Hepatocyte (in vitro differentiated cells): ENCODE data around the gene DSG1. TPM values are rescaled to one million over a fixed set of nuclear protein-coding genes. Genes with fewer than 3 reads are reported as not detected.

Experiments
- DNase-seq: peaks from one replicate; pipeline ENCODE4 v3.0.0-alpha.2; 2016; ENCODE audit warnings: low spot score
- H2AFZ ChIP-seq: fragments of 200-600 bp; sonication (generic); 2 replicates; pipeline ENCODE4 v1.6.0; 2016; ENCODE audit warnings: antibody characterized with exemption, mild to moderate bottlenecking
- H3K27ac ChIP-seq: fragments of 200-600 bp; sonication (generic); 2 replicates; pipeline ENCODE4 v1.5.1; 2016; ENCODE audit warnings: mild to moderate bottlenecking
- H3K27me3 ChIP-seq: fragments of 200-600 bp; sonication (generic); 2 replicates; pipeline ENCODE4 v1.6.1; 2016
- H3K36me3 ChIP-seq: fragments of 200-600 bp; sonication (generic); replicated peaks from 2 replicates; pipeline ENCODE4 v1.5.1; 2016; ENCODE audit warnings: low read depth; ENCODE audit not compliant: insufficient read depth
- H3K4me1 ChIP-seq: fragments of 200-600 bp; sonication (generic); 2 replicates; pipeline ENCODE4 v1.5.1; 2016; ENCODE audit warnings: mild to moderate bottlenecking, moderate library complexity; ENCODE audit not compliant: insufficient read depth
- H3K4me2 ChIP-seq: fragments of 200-600 bp; sonication (generic); 2 replicates; pipeline ENCODE4 v1.6.0; 2016
- H3K4me3 ChIP-seq: fragments of 200-600 bp; sonication (generic); 2 replicates; pipeline ENCODE4 v1.5.1; 2016; ENCODE audit warnings: mild to moderate bottlenecking
- H3K79me2 ChIP-seq: fragments of 200-600 bp; sonication (generic); 2 replicates; pipeline ENCODE4 v1.6.0; 2017; ENCODE audit warnings: mild to moderate bottlenecking
- H3K9me2 ChIP-seq: fragments of 200-600 bp; sonication (generic); replicated peaks from 2 replicates; pipeline ENCODE4 v1.6.0; 2017; ENCODE audit warnings: mild to moderate bottlenecking; ENCODE audit not compliant: insufficient read depth
- H3K9me3 ChIP-seq: fragments of 200-600 bp; sonication (generic); 2 replicates; pipeline ENCODE4 v1.5.1; 2016; ENCODE audit warnings: low read depth, mild to moderate bottlenecking
- H4K20me1 ChIP-seq: fragments of 200-600 bp; sonication (generic); 2 replicates; pipeline ENCODE4 v1.6.0; 2016; ENCODE audit warnings: mild to moderate bottlenecking; ENCODE audit not compliant: insufficient read depth, poor library complexity, severe bottlenecking
- EZH2 ChIP-seq: fragments of 200-600 bp; sonication (generic); IDR thresholded peaks from 2 replicates; pipeline ENCODE4 v1.6.1; 2016; ENCODE audit warnings: antibody characterized with exemption, mild to moderate bottlenecking, borderline replicate concordance
- EZH2phosphoT487 ChIP-seq: fragments of 200-600 bp; sonication (generic); IDR thresholded peaks from one replicate; pipeline ENCODE4 v1.6.1; 2018; ENCODE audit warnings: antibody characterized with exemption, mild to moderate bottlenecking, low read depth, moderate library complexity; ENCODE audit not compliant: unreplicated experiment, severe bottlenecking
- WGBS: methylation state at CpG from one replicate; pipeline ENCODE4 v1.1.6; 2016; ENCODE audit warnings: low lambda C conversion rate; ENCODE audit errors: missing lambda C conversion rate; 5-methylcytosine and 5-hydroxymethylcytosine counted together
- polyA plus RNA-seq: library from polyadenylated mRNA; unstranded; fragments of >200 nt; fragmentation: Nextera tagmentation; extraction: Ambion mirVana; gene quantifications from 2 replicates; pipeline ENCODE4 v1.2.1, GENCODE V29; 2016
- total RNA-seq: library from RNA; depleted of rRNA; stranded (reverse); fragments of >200 nt; gene quantifications from 2 replicates; pipeline ENCODE4 v1.2.3, GENCODE V29; 2014
- TF ChIP-seq, protein P1 (sequence below): fragments of 200-600 bp; sonication (generic); IDR thresholded peaks from 2 replicates; pipeline ENCODE4 v1.5.1; 2016; ENCODE audit warnings: antibody characterized with exemption, mild to moderate bottlenecking; ENCODE audit not compliant: poor library complexity

DSG1 gene
- total RNA-seq (0.70 and 0.76 TPM in 2 replicates), polyA plus RNA-seq (0.10 and 0.65 TPM in 2 replicates)

DNA sequence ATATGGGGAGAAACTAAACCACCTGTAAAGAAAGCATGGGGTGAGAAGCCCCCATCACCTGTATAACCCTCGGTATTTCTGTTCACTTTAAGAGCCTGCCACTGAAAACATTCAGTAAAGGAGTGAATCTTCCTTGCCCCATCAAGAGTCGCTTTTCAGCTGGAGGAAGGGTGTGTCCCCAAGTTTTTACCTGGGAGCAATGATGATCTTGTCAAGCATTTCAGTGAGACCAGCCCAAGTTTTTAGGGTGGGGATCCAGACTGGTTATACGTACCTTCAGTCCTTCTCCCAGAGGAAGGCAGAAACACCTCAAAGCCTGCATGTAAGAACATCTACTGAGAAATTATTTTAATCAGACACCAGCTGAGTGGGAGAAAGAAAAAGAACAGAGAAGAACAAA is at the start of gene DSG1:
Gene DSG1, plus strand, starts transcription at position 301 of the 400 bp plus-strand sequence. CDS start 141 bp downstream, outside the sequence.
- H3K4me3 ChIP-seq = no peak within 1 kb of the TSS
- H3K27ac ChIP-seq = no peak within 1 kb of the TSS
- no peaks in the 10 kb centered on the region for H3K9me3 ChIP-seq
- TF ChIP-seq EZH2phosphoT487 (no peak), EZH2 (no peak)
- TF ChIP-seq, protein P1, sequence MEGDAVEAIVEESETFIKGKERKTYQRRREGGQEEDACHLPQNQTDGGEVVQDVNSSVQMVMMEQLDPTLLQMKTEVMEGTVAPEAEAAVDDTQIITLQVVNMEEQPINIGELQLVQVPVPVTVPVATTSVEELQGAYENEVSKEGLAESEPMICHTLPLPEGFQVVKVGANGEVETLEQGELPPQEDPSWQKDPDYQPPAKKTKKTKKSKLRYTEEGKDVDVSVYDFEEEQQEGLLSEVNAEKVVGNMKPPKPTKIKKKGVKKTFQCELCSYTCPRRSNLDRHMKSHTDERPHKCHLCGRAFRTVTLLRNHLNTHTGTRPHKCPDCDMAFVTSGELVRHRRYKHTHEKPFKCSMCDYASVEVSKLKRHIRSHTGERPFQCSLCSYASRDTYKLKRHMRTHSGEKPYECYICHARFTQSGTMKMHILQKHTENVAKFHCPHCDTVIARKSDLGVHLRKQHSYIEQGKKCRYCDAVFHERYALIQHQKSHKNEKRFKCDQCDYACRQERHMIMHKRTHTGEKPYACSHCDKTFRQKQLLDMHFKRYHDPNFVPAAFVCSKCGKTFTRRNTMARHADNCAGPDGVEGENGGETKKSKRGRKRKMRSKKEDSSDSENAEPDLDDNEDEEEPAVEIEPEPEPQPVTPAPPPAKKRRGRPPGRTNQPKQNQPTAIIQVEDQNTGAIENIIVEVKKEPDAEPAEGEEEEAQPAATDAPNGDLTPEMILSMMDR = no peak
- DNase-seq = no peak
- H3K9me2 ChIP-seq = no peaks in the 10 kb centered on the region
- no peaks in the 10 kb centered on the region for H3K4me1 ChIP-seq
- no peak within 1 kb of the TSS for H2AFZ ChIP-seq
- 80% methylated on average over 3 of the region's 3 CpGs for WGBS
- no peaks in the 10 kb centered on the region for H3K79me2 ChIP-seq
- H3K36me3 ChIP-seq = no peaks in the 10 kb centered on the region
- no peaks in the 10 kb centered on the region for H4K20me1 ChIP-seq
- no peaks in the 10 kb centered on the region for H3K27me3 ChIP-seq
- no peak within 1 kb of the TSS for H3K4me2 ChIP-seq

DNA sequence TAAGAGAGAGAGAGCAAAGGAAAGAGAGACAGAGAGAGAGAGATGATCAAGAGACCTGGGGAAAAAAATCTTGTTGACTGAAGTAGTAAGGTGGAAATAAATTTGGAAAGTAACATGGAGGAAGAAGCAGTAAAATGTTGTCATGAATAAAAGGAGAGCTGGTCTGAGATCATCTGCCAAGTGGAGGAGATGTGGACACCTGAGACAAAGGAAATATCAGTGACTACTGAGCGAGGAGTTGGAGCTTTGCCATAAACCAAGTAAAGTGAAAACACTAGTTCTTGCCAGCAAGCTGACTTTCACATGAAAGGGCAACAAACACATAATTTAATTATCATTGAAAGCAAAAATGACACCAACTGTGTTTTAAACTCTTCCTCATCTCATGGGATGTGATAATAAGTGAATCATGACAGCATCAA is 49.0 kb upstream of the DSG1 start:
- no peak for TF ChIP-seq EZH2
- Histone ChIP-seq H3K9me3 (no peaks in the 10 kb centered on the region), H3K4me3 (no peak overlapping the region), H3K27me3 (no peaks in the 10 kb centered on the region), H3K9me2 (no peaks in the 10 kb centered on the region), H3K36me3 (no peaks in the 10 kb centered on the region), H2AFZ (no peak overlapping the region), H3K27ac (peak overlapping the region; percentile 13), H3K79me2 (no peaks in the 10 kb centered on the region), H3K4me1 (no peaks in the 10 kb centered on the region), H3K4me2 (peak overlapping the region; percentile 38), H4K20me1 (no peaks in the 10 kb centered on the region)
- no peak for DNase-seq
- 52% methylated on average over 1 of the region's 1 CpG for WGBS

DNA sequence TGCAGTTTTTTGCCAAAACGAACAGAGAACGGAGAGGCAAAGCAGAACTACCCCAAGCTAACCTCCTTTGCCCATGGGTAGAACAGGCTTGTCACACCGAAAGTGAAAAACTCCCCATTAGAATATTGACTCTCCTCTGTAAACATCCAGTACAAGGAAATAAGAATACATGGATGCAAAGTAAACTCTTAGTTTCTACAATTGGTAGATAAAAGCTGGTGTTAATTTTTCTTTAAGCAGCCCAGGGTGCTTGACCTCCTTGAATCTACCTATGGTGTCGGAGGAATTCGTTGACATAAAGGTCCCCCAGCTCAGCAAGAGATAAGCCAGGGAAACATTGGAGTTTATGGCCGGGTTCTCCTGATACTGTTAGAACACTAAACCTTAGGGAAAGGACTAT is 48.4 kb upstream of the DSG1 start:
- Histone ChIP-seq H3K4me3 (no peak overlapping the region), H3K27ac (peak overlapping the region; percentile 13), H3K27me3 (no peaks in the 10 kb centered on the region), H3K4me2 (peak overlapping the region; percentile 38), H3K4me1 (no peaks in the 10 kb centered on the region), H2AFZ (no peak overlapping the region), H3K79me2 (no peaks in the 10 kb centered on the region), H3K9me3 (no peaks in the 10 kb centered on the region), H3K36me3 (no peaks in the 10 kb centered on the region), H3K9me2 (no peaks in the 10 kb centered on the region), H4K20me1 (no peaks in the 10 kb centered on the region)
- peak; percentile 46 for DNase-seq
- WGBS = 39% methylated on average over 6 of the region's 6 CpGs
- peak; percentile 33 for TF ChIP-seq EZH2phosphoT487
- TF ChIP-seq EZH2 = no peak

DNA sequence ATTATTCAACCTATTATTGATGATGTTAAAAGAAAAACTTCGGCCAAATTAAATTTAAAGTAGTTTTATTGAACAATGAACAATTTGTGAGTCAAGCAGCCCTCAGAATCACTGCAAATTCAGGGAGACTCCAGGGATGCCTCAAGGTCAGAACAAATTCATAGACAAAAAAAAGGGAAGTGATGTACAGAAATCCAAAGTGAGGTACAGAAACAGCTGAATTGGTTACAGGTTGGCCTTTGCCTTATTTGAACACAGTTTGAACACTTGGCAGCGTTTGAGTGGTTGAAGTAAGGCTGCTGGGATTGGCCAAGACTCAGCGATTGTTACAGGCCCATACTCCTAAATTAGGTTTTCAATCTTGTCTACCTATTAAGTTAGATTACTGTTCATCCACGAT is 47.4 kb upstream of the DSG1 start:
- Histone ChIP-seq H3K79me2 (no peaks in the 10 kb centered on the region), H3K9me3 (no peaks in the 10 kb centered on the region), H3K36me3 (no peaks in the 10 kb centered on the region), H3K4me1 (peaks cover under 1% of the 10 kb centered on the region), H3K27ac (no peak overlapping the region), H2AFZ (no peak overlapping the region), H3K27me3 (no peaks in the 10 kb centered on the region), H3K4me3 (no peak overlapping the region), H4K20me1 (no peaks in the 10 kb centered on the region), H3K4me2 (no peak overlapping the region), H3K9me2 (no peaks in the 10 kb centered on the region)
- TF ChIP-seq, protein P1 = no peak
- TF ChIP-seq EZH2 (no peak), EZH2phosphoT487 (no peak)
- DNase-seq = no peak
- 94% methylated on average over 4 of the region's 4 CpGs for WGBS
